Mesendoderm (in vitro differentiated cells): Measurements from ENCODE around the gene ADAM12.

Experiments used
- DNase-seq: peaks from one replicate; pipeline ENCODE4 v3.0.0; 2013
- H2AK5ac ChIP-seq: 2 replicates; pipeline ENCODE4 v1.6.1; 2013; ENCODE audit warnings: low read length, inconsistent platforms
- H2BK120ac ChIP-seq: 2 replicates; pipeline ENCODE4 v1.6.1; 2013; ENCODE audit warnings: low read depth, mild to moderate bottlenecking, low read length, moderate library complexity, mixed read lengths
- H2BK15ac ChIP-seq: replicated peaks from 2 replicates; pipeline ENCODE4 v1.6.1; 2013; ENCODE audit warnings: low read depth, mild to moderate bottlenecking, moderate library complexity
- H2BK5ac ChIP-seq: 2 replicates; pipeline ENCODE4 v1.6.1; 2013; ENCODE audit warnings: low read length, inconsistent platforms
- H3K18ac ChIP-seq: 2 replicates; pipeline ENCODE4 v1.6.1; 2013; ENCODE audit warnings: mild to moderate bottlenecking, low read length, mixed read lengths
- H3K23ac ChIP-seq: one replicate; pipeline ENCODE4 v1.6.1; 2013; ENCODE audit warnings: low read length
- H3K27ac ChIP-seq: 2 replicates; pipeline ENCODE4 v1.5.1; 2013; ENCODE audit warnings: low read depth, mild to moderate bottlenecking, inconsistent platforms, low read length, moderate library complexity
- H3K27me3 ChIP-seq: 2 replicates; pipeline ENCODE4 v1.6.1; 2013; ENCODE audit warnings: low read length, control low read depth, mild to moderate bottlenecking, inconsistent platforms; ENCODE audit not compliant: insufficient read depth, poor library complexity
- H3K36me3 ChIP-seq: 2 replicates; pipeline ENCODE4 v1.6.1; 2013; ENCODE audit warnings: low read length, inconsistent platforms; ENCODE audit not compliant: control insufficient read depth, insufficient read depth
- H3K4ac ChIP-seq: one replicate; pipeline ENCODE4 v1.6.1; 2013; ENCODE audit warnings: low read depth, mild to moderate bottlenecking, low read length, moderate library complexity
- H3K4me1 ChIP-seq: 2 replicates; pipeline ENCODE4 v1.6.1; 2013; ENCODE audit warnings: low read depth, low read length, inconsistent platforms; ENCODE audit not compliant: control insufficient read depth
- H3K4me2 ChIP-seq: 2 replicates; pipeline ENCODE4 v1.6.1; 2013; ENCODE audit warnings: low read length
- H3K4me3 ChIP-seq: 2 replicates; pipeline ENCODE4 v1.5.1; 2013; ENCODE audit warnings: mild to moderate bottlenecking, low read length
- H3K56ac ChIP-seq: one replicate; pipeline ENCODE4 v1.6.1; 2013; ENCODE audit warnings: low read length
- H3K79me1 ChIP-seq: 2 replicates; pipeline ENCODE4 v1.6.1; 2013; ENCODE audit warnings: low read length, inconsistent platforms
- H3K79me2 ChIP-seq: 2 replicates; pipeline ENCODE4 v1.6.1; 2013; ENCODE audit warnings: mild to moderate bottlenecking, low read length; ENCODE audit not compliant: control insufficient read depth, insufficient read depth
- H3K9ac ChIP-seq: 2 replicates; pipeline ENCODE4 v1.6.1; 2013; ENCODE audit warnings: low read length, inconsistent platforms
- H4K5ac ChIP-seq: one replicate; pipeline ENCODE4 v1.6.1; 2013; ENCODE audit warnings: low read length
- H4K8ac ChIP-seq: one replicate; pipeline ENCODE4 v1.6.1; 2013; ENCODE audit warnings: low read depth, mild to moderate bottlenecking, control low read depth, low read length, moderate library complexity
- WGBS: extraction: QIAGEN DNeasy Blood & Tissue Kit; methylation state at CpG from one replicate; pipeline ENCODE4 v1.1.7; 2013; ENCODE audit warnings: low lambda C conversion rate, missing lambda C conversion rate; ENCODE audit not compliant: insufficient coverage; ENCODE audit errors: extremely low coverage; 5-methylcytosine and 5-hydroxymethylcytosine counted together

ADAM12 gene

GRCh38 chr10:126252884-126253610 is 135.2 kb downstream of the ADAM12 start:
- Histone ChIP-seq H3K79me1 (no peaks in the 10 kb centered on the region), H3K36me3 (no peaks in the 10 kb centered on the region), H3K4me3 (no peak overlapping the region), H3K9ac (no peak overlapping the region), H2BK15ac (no peak overlapping the region), H3K4ac (no peak overlapping the region), H3K4me2 (no peak overlapping the region), H3K4me1 (no peaks in the 10 kb centered on the region), H4K8ac (no peak overlapping the region), H2BK120ac (no peak overlapping the region), H3K27me3 (no peaks in the 10 kb centered on the region), H3K27ac (no peak overlapping the region), H3K56ac (no peak overlapping the region), H2AK5ac (no peak overlapping the region), H2BK5ac (no peak overlapping the region), H3K79me2 (no peaks in the 10 kb centered on the region), H3K23ac (no peak overlapping the region), H4K5ac (no peak overlapping the region), H3K18ac (no peak overlapping the region)
- whole genome bisulfite sequencing: no CpG with 5 or more reads among the region's 9 CpGs
- DNase-seq: no peak

- Histone ChIP-seq H2BK120ac (no peak overlapping the region), H3K27ac (no peak overlapping the region)
Measured at GRCh38 chr10:126251778-126252407, 136.4 kb downstream of the ADAM12 start.

DNA sequence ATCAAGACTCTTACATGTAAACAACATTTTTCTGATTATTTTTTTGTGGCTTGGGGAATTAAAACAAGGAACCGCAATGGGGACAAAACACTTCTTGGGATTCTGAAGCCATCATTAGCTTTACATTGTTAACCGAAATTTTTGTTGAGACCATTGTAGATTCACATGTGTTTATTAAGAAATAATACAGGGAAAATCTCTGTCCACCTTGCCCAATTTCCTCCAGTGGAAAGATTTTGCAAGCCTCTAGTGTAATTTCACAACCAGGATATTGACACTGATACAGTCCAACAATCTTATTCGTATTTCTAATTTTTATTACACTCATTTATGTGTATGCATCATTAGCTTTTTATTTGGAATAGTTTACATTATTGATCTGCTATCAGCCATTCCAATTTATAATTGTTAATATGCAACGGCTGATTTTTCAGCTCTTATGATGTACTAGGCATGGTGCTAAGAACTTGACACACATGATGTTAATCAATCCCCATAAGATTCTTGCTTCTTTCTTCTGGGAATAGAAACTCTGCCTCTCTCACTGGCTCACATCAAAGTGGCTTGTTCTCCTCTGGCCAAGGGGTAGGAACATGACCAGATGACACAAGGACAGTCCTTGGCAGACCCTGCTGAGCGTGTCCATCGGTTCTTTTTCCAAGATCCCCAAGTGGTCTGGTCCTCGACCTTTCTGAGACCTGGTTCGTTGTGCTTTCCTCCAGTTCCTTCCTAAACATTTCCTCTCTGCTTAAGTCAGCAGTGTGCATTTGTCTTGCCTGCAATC is 137.6 kb downstream of the ADAM12 start:
- Histone ChIP-seq H3K4me2 (no peak overlapping the region), H4K5ac (no peak overlapping the region), H3K23ac (no peak overlapping the region), H2BK120ac (no peak overlapping the region), H3K4ac (no peak overlapping the region), H3K79me1 (no peaks in the 10 kb centered on the region), H3K9ac (no peak overlapping the region), H3K56ac (no peak overlapping the region), H3K36me3 (no peaks in the 10 kb centered on the region), H3K27ac (no peak overlapping the region), H3K79me2 (no peaks in the 10 kb centered on the region), H2BK5ac (no peak overlapping the region), H3K4me3 (no peak overlapping the region), H3K18ac (no peak overlapping the region), H3K27me3 (no peaks in the 10 kb centered on the region), H3K4me1 (no peaks in the 10 kb centered on the region), H2AK5ac (no peak overlapping the region), H2BK15ac (no peak overlapping the region), H4K8ac (no peak overlapping the region)
- no peak for DNase-seq
- WGBS: no CpG with 5 or more reads among the region's 8 CpGs

More at GRCh38 chr10:126251778-126252407, 136.4 kb downstream of the ADAM12 start:
- H3K79me2 ChIP-seq: no peaks in the 10 kb centered on the region
- no peak overlapping the region for H3K4ac ChIP-seq
- no peak overlapping the region for H3K4me3 ChIP-seq
- DNase-seq: no peak
- no peak overlapping the region for H3K23ac ChIP-seq
- no peaks in the 10 kb centered on the region for H3K36me3 ChIP-seq
- H3K79me1 ChIP-seq: no peaks in the 10 kb centered on the region
- no peak overlapping the region for H2BK15ac ChIP-seq
- no peak overlapping the region for H3K56ac ChIP-seq
- no peaks in the 10 kb centered on the region for H3K4me1 ChIP-seq
- no peak overlapping the region for H3K4me2 ChIP-seq
- H3K18ac ChIP-seq: no peak overlapping the region
- no peaks in the 10 kb centered on the region for H3K27me3 ChIP-seq
- H4K8ac ChIP-seq: no peak overlapping the region
- no CpG with 5 or more reads among the region's 1 CpG for WGBS
- no peak overlapping the region for H2BK5ac ChIP-seq
- no peak overlapping the region for H2AK5ac ChIP-seq
- no peak overlapping the region for H4K5ac ChIP-seq
- H3K9ac ChIP-seq: no peak overlapping the region

GRCh38 chr10:126250045-126250444 is 138.2 kb downstream of the ADAM12 start:
- Histone ChIP-seq H4K8ac (no peak overlapping the region), H2BK15ac (no peak overlapping the region), H2AK5ac (no peak overlapping the region), H3K9ac (no peak overlapping the region), H3K27ac (no peak overlapping the region), H3K18ac (no peak overlapping the region), H3K4me2 (no peak overlapping the region), H2BK5ac (no peak overlapping the region), H3K4me1 (no peaks in the 10 kb centered on the region), H3K79me2 (no peaks in the 10 kb centered on the region), H3K4ac (no peak overlapping the region), H3K27me3 (no peaks in the 10 kb centered on the region), H3K4me3 (no peak overlapping the region), H3K23ac (no peak overlapping the region), H3K56ac (no peak overlapping the region), H3K36me3 (no peaks in the 10 kb centered on the region), H2BK120ac (no peak overlapping the region), H3K79me1 (no peaks in the 10 kb centered on the region), H4K5ac (no peak overlapping the region)
- no peak for DNase-seq
- no CpG with 5 or more reads among the region's 5 CpGs for WGBS

DNA sequence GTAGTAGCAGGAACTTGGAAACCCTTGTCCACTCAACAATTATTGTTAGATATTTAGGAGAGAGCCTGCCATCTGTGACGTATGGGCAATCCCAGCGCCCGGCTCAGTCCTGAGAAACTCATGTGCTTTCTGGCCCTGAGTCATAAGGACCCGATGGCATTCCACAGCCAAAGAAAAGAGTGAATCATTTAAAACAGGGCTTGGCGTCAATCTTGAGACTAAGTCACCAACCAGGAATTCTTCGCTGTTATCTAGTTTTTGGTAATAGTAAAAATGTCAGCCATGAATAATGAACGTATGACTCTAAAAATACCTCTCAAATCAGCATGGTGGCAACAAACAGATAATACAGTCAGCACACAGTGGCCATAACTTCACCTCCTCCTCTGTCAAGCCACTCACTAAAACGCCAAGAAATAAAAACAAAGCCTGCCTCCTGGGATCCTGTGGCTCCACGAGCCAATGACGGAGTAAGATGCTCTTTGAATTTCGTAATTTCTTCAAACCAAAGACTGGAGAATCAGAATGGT is 140.8 kb downstream of the ADAM12 start:
- Histone ChIP-seq H4K8ac (no peak overlapping the region), H3K4ac (no peak overlapping the region), H4K5ac (no peak overlapping the region), H3K79me1 (no peaks in the 10 kb centered on the region), H3K23ac (no peak overlapping the region), H3K4me2 (no peak overlapping the region), H3K56ac (no peak overlapping the region), H2AK5ac (no peak overlapping the region), H3K9ac (no peak overlapping the region), H2BK15ac (no peak overlapping the region), H3K4me1 (no peaks in the 10 kb centered on the region), H3K27me3 (no peaks in the 10 kb centered on the region), H3K79me2 (no peaks in the 10 kb centered on the region), H3K27ac (no peak overlapping the region), H3K18ac (no peak overlapping the region), H3K36me3 (no peaks in the 10 kb centered on the region), H3K4me3 (no peak overlapping the region), H2BK120ac (no peak overlapping the region), H2BK5ac (no peak overlapping the region)
- no CpG with 5 or more reads among the region's 11 CpGs for WGBS
- DNase-seq: peak; percentile 38
